Measurements from ENCODE around the gene ZNF337. TPM values are rescaled to one million over a fixed set of nuclear protein-coding genes. Genes with fewer than 3 reads are reported as not detected.
A peak's percentile ranks its signal among the peaks of the same experiment; 100 is the strongest.

ZNF337 gene
- total and polyA plus RNA-seq, 2 of the 13 experiments (the other 11 are each of a cell fraction or from before 2014, with no cell fraction given), result 17.0 to 19.6 TPM

- TF ChIP-seq, protein P1, sequence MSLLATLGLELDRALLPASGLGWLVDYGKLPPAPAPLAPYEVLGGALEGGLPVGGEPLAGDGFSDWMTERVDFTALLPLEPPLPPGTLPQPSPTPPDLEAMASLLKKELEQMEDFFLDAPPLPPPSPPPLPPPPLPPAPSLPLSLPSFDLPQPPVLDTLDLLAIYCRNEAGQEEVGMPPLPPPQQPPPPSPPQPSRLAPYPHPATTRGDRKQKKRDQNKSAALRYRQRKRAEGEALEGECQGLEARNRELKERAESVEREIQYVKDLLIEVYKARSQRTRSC (CRISPR knock-in tag; IDR thresholded peaks at IDR 0.05; ENCODE audit: low read depth), result no peak
- TF ChIP-seq BATF2 (CRISPR knock-in tag; IDR thresholded peaks at IDR 0.05) (no peak), HES4 (CRISPR knock-in tag; IDR thresholded peaks at IDR 0.05; ENCODE audit: borderline replicate concordance) (no peak; the same call in 1 of the 2 replicates), POGK (CRISPR knock-in tag; conservative IDR thresholded peaks at IDR 0.05) (peak; percentile 22; the same call in 1 of the 2 replicates), IRX3 (CRISPR knock-in tag; IDR thresholded peaks at IDR 0.05; ENCODE audit: borderline replicate concordance, low read depth) (peak; percentile 88), ZNF646 (CRISPR knock-in tag; IDR thresholded peaks at IDR 0.05) (peak; percentile 5; the same call in 1 of the 2 replicates), RAD21 (CRISPR knock-in tag; IDR thresholded peaks at IDR 0.05) (0 out of 2 replicates have a peak, but pooled peaks have one; percentile 7), KLF11 (CRISPR knock-in tag; IDR thresholded peaks at IDR 0.05) (peak; percentile 3), XRCC5 (optimal IDR thresholded peaks at IDR 0.05; ENCODE audit: low read length) (peak; percentile 49), ARID2 (CRISPR knock-in tag; IDR thresholded peaks at IDR 0.05; ENCODE audit: borderline replicate concordance) (peak; percentile 61; the same call in 1 of the 2 replicates), NR1H2 (CRISPR knock-in tag; IDR thresholded peaks at IDR 0.05; ENCODE audit: borderline replicate concordance, low read depth) (peak; percentile 58; the same call in 1 of the 2 replicates), ZNF17 (CRISPR knock-in tag; IDR thresholded peaks at IDR 0.05) (no peak; the same call in 1 of the 2 replicates), ZNF737 (CRISPR knock-in tag; IDR thresholded peaks at IDR 0.05; ENCODE audit: borderline replicate concordance) (peak; percentile 5; the same call in 1 of the 2 replicates), NCOA2 (CRISPR knock-in tag; IDR thresholded peaks at IDR 0.05) (peak; percentile 73; the same call in 1 of the 2 replicates)
- TF ChIP-seq, protein P2, sequence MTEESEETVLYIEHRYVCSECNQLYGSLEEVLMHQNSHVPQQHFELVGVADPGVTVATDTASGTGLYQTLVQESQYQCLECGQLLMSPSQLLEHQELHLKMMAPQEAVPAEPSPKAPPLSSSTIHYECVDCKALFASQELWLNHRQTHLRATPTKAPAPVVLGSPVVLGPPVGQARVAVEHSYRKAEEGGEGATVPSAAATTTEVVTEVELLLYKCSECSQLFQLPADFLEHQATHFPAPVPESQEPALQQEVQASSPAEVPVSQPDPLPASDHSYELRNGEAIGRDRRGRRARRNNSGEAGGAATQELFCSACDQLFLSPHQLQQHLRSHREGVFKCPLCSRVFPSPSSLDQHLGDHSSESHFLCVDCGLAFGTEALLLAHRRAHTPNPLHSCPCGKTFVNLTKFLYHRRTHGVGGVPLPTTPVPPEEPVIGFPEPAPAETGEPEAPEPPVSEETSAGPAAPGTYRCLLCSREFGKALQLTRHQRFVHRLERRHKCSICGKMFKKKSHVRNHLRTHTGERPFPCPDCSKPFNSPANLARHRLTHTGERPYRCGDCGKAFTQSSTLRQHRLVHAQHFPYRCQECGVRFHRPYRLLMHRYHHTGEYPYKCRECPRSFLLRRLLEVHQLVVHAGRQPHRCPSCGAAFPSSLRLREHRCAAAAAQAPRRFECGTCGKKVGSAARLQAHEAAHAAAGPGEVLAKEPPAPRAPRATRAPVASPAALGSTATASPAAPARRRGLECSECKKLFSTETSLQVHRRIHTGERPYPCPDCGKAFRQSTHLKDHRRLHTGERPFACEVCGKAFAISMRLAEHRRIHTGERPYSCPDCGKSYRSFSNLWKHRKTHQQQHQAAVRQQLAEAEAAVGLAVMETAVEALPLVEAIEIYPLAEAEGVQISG (CRISPR knock-in tag; IDR thresholded peaks at IDR 0.05), result no peak
Measured at GRCh38 chr20:25624500-25624939, 72.1 kb downstream of the ZNF337 start (continued).
